Endodermal cell (in vitro differentiated cells): ENCODE data around the gene PTPRQ. TPM values are rescaled to one million over a fixed set of nuclear protein-coding genes. Genes with fewer than 3 reads are reported as not detected.

Experiments
- DNase-seq: peaks from one replicate; pipeline ENCODE4 v3.0.0-alpha.2; 2017
- H3K27ac ChIP-seq: 2 replicates; pipeline ENCODE4 v1.5.1; 2013; ENCODE audit warnings: mild to moderate bottlenecking, low read depth, low read length, moderate library complexity
- H3K27me3 ChIP-seq: 2 replicates; pipeline ENCODE4 v1.6.1; 2013; ENCODE audit warnings: mild to moderate bottlenecking, low read length, moderate library complexity; ENCODE audit not compliant: insufficient read depth, control insufficient read depth, poor library complexity, severe bottlenecking
- H3K36me3 ChIP-seq: 2 replicates; pipeline ENCODE4 v1.7.0; 2013; ENCODE audit warnings: mild to moderate bottlenecking, low read length, moderate library complexity; ENCODE audit not compliant: control insufficient read depth, insufficient read depth
- H3K4me1 ChIP-seq: one replicate; pipeline ENCODE4 v1.7.0; 2013; ENCODE audit warnings: low read length; ENCODE audit not compliant: control insufficient read depth, insufficient read depth
- H3K4me3 ChIP-seq: 2 replicates; pipeline ENCODE4 v1.5.1; 2013; ENCODE audit warnings: mild to moderate bottlenecking, low read length, moderate library complexity
- H3K9ac ChIP-seq: 2 replicates; pipeline ENCODE4 v1.6.1; 2013; ENCODE audit warnings: mild to moderate bottlenecking, low read length, moderate library complexity; ENCODE audit not compliant: poor library complexity, severe bottlenecking; ENCODE audit errors: extremely low read depth
- H3K9me3 ChIP-seq: 2 replicates; pipeline ENCODE4 v1.6.1; 2013; ENCODE audit warnings: mild to moderate bottlenecking, low read length, moderate library complexity; ENCODE audit not compliant: control insufficient read depth
- H3K27ac Mint-ChIP-seq: 2 replicates; pipeline ENCODE4 v1.8.0; 2020; ENCODE audit warnings: mixed read lengths
- H3K27me3 Mint-ChIP-seq: 2 replicates; pipeline ENCODE4 v1.8.0; 2021; ENCODE audit warnings: mild to moderate bottlenecking, mixed read lengths; ENCODE audit not compliant: insufficient read depth
- H3K36me3 Mint-ChIP-seq: 2 replicates; pipeline ENCODE4 v1.8.0; 2020; ENCODE audit warnings: low read depth, mixed read lengths
- H3K4me1 Mint-ChIP-seq: 2 replicates; pipeline ENCODE4 v1.8.0; 2020; ENCODE audit warnings: mixed read lengths
- H3K4me3 Mint-ChIP-seq: 2 replicates; pipeline ENCODE4 v1.8.0; 2020; ENCODE audit warnings: mild to moderate bottlenecking, moderate library complexity, mixed read lengths
- H3K9me3 Mint-ChIP-seq: 2 replicates; pipeline ENCODE4 v1.8.0; 2020; ENCODE audit warnings: mild to moderate bottlenecking, mixed read lengths
- CTCF ChIP-seq: fragments of 200-600 bp; sonication (generic); conservative IDR thresholded peaks from 2 replicates; pipeline ENCODE4 v1.5.0; 2021; ENCODE audit warnings: antibody characterized with exemption, mild to moderate bottlenecking
- WGBS, 2 experiments: methylation state at CpG; one replicate each; pipeline versions ENCODE4 v1.1.5 to v1.1.7; 2013; ENCODE audit warnings: missing lambda C conversion rate in 2 of 2, mixed read lengths in 1 of 2; ENCODE audit not compliant: insufficient coverage in 1 of 2, insufficient read length in 1 of 2; 5-methylcytosine and 5-hydroxymethylcytosine counted together
- total RNA-seq, 2 donors: library from RNA; stranded (reverse); fragmentation: NEBNext Ultra II Directional in 1 of 2; extraction: Animal tissue kit (Norgen Biotek cat#: 25700) in 1 of 2; gene quantifications; 2 replicates in 1 of 2; 3 replicates in 1 of 2; pipeline ENCODE4 v1.2.1, GENCODE V29; 2021

PTPRQ gene
- total RNA-seq, 2 donors from 2014 or later, result 0.13 TPM; not detected in 1

- no peaks in the 10 kb centered on the region for H3K27me3 Mint-ChIP-seq
- Histone ChIP-seq H3K27me3 (no peaks in the 10 kb centered on the region), H3K9ac (no peak overlapping the region), H3K36me3 (no peaks in the 10 kb centered on the region), H3K9me3 (no peaks in the 10 kb centered on the region), H3K4me1 (no peaks in the 10 kb centered on the region), H3K4me3 (no peak overlapping the region), H3K27ac (no peak overlapping the region)
- 81 to 85% methylated on average over 2 of the region's 4 CpGs for WGBS, 2 experiments
- no peak overlapping the region for H3K27ac Mint-ChIP-seq
- no peak for TF ChIP-seq CTCF
- no peaks in the 10 kb centered on the region for H3K9me3 Mint-ChIP-seq
- no peaks in the 10 kb centered on the region for H3K36me3 Mint-ChIP-seq
- H3K4me3 Mint-ChIP-seq, result no peak overlapping the region
- no peak for DNase-seq
- H3K4me1 Mint-ChIP-seq, result peaks cover 2% of the 10 kb centered on the region
These were observed 192.8 kb downstream of the PTPRQ start for GRCh38 chr12:80636832-80637231.

- no peak for TF ChIP-seq CTCF
- Histone ChIP-seq H3K9ac (no peak overlapping the region), H3K4me1 (no peaks in the 10 kb centered on the region), H3K4me3 (no peak overlapping the region), H3K9me3 (no peaks in the 10 kb centered on the region), H3K36me3 (no peaks in the 10 kb centered on the region), H3K27ac (no peak overlapping the region), H3K27me3 (no peaks in the 10 kb centered on the region)
- no peak for DNase-seq
- Mint-ChIP-seq H3K4me3 (no peak overlapping the region), H3K4me1 (no peaks in the 10 kb centered on the region), H3K27me3 (no peaks in the 10 kb centered on the region), H3K9me3 (no peaks in the 10 kb centered on the region), H3K36me3 (no peaks in the 10 kb centered on the region), H3K27ac (no peak overlapping the region)
- 87 to 100% methylated on average over 2 of the region's 2 CpGs for WGBS, 2 experiments
These were observed 197.9 kb downstream of the PTPRQ start for GRCh38 chr12:80641936-80642335.

GRCh38 chr12:80643961-80644360 is 199.9 kb downstream of the PTPRQ start:
- Histone ChIP-seq H3K9me3 (no peaks in the 10 kb centered on the region), H3K36me3 (no peaks in the 10 kb centered on the region), H3K4me1 (no peaks in the 10 kb centered on the region), H3K9ac (no peak overlapping the region), H3K27ac (no peak overlapping the region), H3K27me3 (no peaks in the 10 kb centered on the region), H3K4me3 (no peak overlapping the region)
- Mint-ChIP-seq H3K36me3 (no peaks in the 10 kb centered on the region), H3K9me3 (no peaks in the 10 kb centered on the region), H3K27ac (no peak overlapping the region), H3K27me3 (no peaks in the 10 kb centered on the region), H3K4me1 (peaks cover 6% of the 10 kb centered on the region), H3K4me3 (no peak overlapping the region)
- 50% methylated on average over 1 of the region's 2 CpGs; no CpG with 5 or more reads in 1 of the 2 experiments for WGBS, 2 experiments
- TF ChIP-seq CTCF, result no peak
- no peak for DNase-seq
